GM12878 (cell line): ENCODE measurements around the gene STX3. TPM values are rescaled to one million over a fixed set of nuclear protein-coding genes. Genes with fewer than 3 reads are reported as not detected.

Source experiments
- ATAC-seq: fragments of 200-7000 bp; cut with Tn5 transposase; 3 replicates; pipeline ENCODE4 v1.9.1; 2020; ENCODE audit warnings: mild to moderate bottlenecking, moderate library complexity
- BruUV-seq: library from RNA; stranded (reverse); fragments of 400-500 nt; replicated peaks from 2 replicates; lab custom pipeline; 2021; lab: Mats Ljungman, UMichigan
- CTCF ChIA-PET: fragments of 300-600 bp; sonication (Branson Sonifier 250); formaldehyde crosslinking; extraction: SDS; loops from one replicate; lab custom pipeline; 2021; ENCODE audit warnings: inconsistent platforms; lab: Yijun Ruan, JAX
- POLR2A ChIA-PET: fragments of 350-600 bp; formaldehyde crosslinking; extraction: SDS; loops from one replicate; lab custom pipeline; 2021; ENCODE audit warnings: inconsistent platforms; lab: Charles Lee
- RAD21 ChIA-PET: fragments of 300-600 bp; sonication (Branson Sonifier 250); formaldehyde crosslinking; loops from one replicate; lab custom pipeline; 2023; ENCODE audit warnings: antibody characterized with exemption; ENCODE audit not compliant: unreplicated experiment; lab: Charles Lee
- SMC1A ChIA-PET: fragments of 300-600 bp; sonication (Branson Sonifier 250); formaldehyde crosslinking; loops from one replicate; lab custom pipeline; 2023; ENCODE audit not compliant: unreplicated experiment, uncharacterized antibody; lab: Charles Lee
- DNase-seq: peaks from one replicate; pipeline ENCODE4 v3.0.0-alpha.2; 2011; ENCODE audit warnings: low read depth, low spot score
- FAIRE-seq: peaks from 3 replicates; lab custom pipeline; 2011; peaks lifted over from hg19 to GRCh38; lab: Jason Lieb, UNC
- H2AFZ ChIP-seq: 2 replicates; pipeline ENCODE4 v1.6.0; 2011; ENCODE audit warnings: low read depth, low read length, control low read depth; ENCODE audit not compliant: control insufficient read depth
- H3K27ac ChIP-seq: 2 replicates; pipeline ENCODE4 v1.5.1; 2011; ENCODE audit warnings: control low read depth; ENCODE audit not compliant: control insufficient read depth, insufficient read depth
- H3K27me3 ChIP-seq, 2 experiments: replicated peaks in 1 of 2; 2 replicates each; pipeline versions ENCODE4 v1.6.0 to v1.6.1; 2011; ENCODE audit warnings: low read length in 1 of 2; ENCODE audit not compliant: control insufficient read depth in 2 of 2, insufficient read depth in 2 of 2
- H3K36me3 ChIP-seq, 2 experiments: 2 replicates each; pipeline ENCODE4 v1.5.1; 2011; ENCODE audit warnings: low read length in 1 of 2; ENCODE audit not compliant: control insufficient read depth in 2 of 2, insufficient read depth in 2 of 2
- H3K4me1 ChIP-seq: 2 replicates; pipeline ENCODE4 v1.6.1; 2011; ENCODE audit warnings: mild to moderate bottlenecking, low read length, moderate library complexity, mixed read lengths; ENCODE audit not compliant: control insufficient read depth, insufficient read depth
- H3K4me2 ChIP-seq: 2 replicates; pipeline ENCODE4 v1.6.0; 2011; ENCODE audit warnings: control low read depth; ENCODE audit not compliant: control insufficient read depth, insufficient read depth
- H3K4me3 ChIP-seq: fragments of 200-600 bp; sonication (generic); 2 replicates; pipeline ENCODE4 v1.5.1; 2016
- H3K79me2 ChIP-seq: 2 replicates; pipeline ENCODE4 v1.6.0; 2011; ENCODE audit warnings: low read length; ENCODE audit not compliant: control insufficient read depth, insufficient read depth
- H3K9ac ChIP-seq: 2 replicates; pipeline ENCODE4 v1.8.0; 2011; ENCODE audit warnings: low read length, control low read depth, mixed read lengths; ENCODE audit not compliant: control insufficient read depth, insufficient read depth
- H3K9me3 ChIP-seq: replicated peaks from 3 replicates; pipeline ENCODE4 v1.5.1; 2011; ENCODE audit warnings: mild to moderate bottlenecking, low read length; ENCODE audit not compliant: control insufficient read depth, insufficient read depth
- H4K20me1 ChIP-seq: 2 replicates; pipeline ENCODE4 v1.6.0; 2011; ENCODE audit not compliant: control insufficient read depth, insufficient read depth
- EGR1 ChIP-seq, 2 experiments: IDR thresholded peaks; 1 replicate in 1 of 2; 2 replicates in 1 of 2; pipeline ENCODE4 v1.6.1; 2011 to 2012; ENCODE audit warnings: low read depth in 2 of 2, low read length in 2 of 2, borderline replicate concordance in 1 of 2, mild to moderate bottlenecking in 1 of 2, moderate library complexity in 1 of 2
- ETV6 ChIP-seq, 2 experiments: fragments of 450-650 bp in 1 of 2; IDR thresholded peaks in 1 of 2; conservative IDR thresholded peaks in 1 of 2; 2 replicates each; pipeline ENCODE4 v1.6.1; 2014; ENCODE audit warnings: antibody characterized with exemption in 1 of 2, borderline replicate concordance in 1 of 2, low read depth in 1 of 2, mild to moderate bottlenecking in 1 of 2, moderate library complexity in 1 of 2
- HDAC2 ChIP-seq: fragments of 200-600 bp; sonication (generic); IDR thresholded peaks from 2 replicates; pipeline ENCODE4 v1.6.1; 2017
- IRF4 ChIP-seq: IDR thresholded peaks from 2 replicates; pipeline ENCODE4 v1.6.1; 2011; ENCODE audit warnings: low read depth, low read length
- MEF2B ChIP-seq: fragments of 450-650 bp; IDR thresholded peaks from 2 replicates; pipeline ENCODE4 v1.6.1; 2018; ENCODE audit warnings: mild to moderate bottlenecking, moderate library complexity; ENCODE audit not compliant: partially characterized antibody, poor library complexity, severe bottlenecking
- NFXL1 ChIP-seq: fragments of 450-650 bp; IDR thresholded peaks from 2 replicates; pipeline ENCODE4 v1.6.1; 2017; ENCODE audit warnings: antibody characterized with exemption, mild to moderate bottlenecking, borderline replicate concordance
- POLR2AphosphoS2 ChIP-seq: IDR thresholded peaks from 2 replicates; pipeline ENCODE4 v1.6.1; 2011; ENCODE audit warnings: low read depth, mild to moderate bottlenecking, low read length, improper control_type of control experiment, moderate library complexity
- SMARCA5 ChIP-seq: fragments of 450-650 bp; IDR thresholded peaks from 2 replicates; pipeline ENCODE4 v1.6.1; 2017; ENCODE audit warnings: mild to moderate bottlenecking
- SPI1 ChIP-seq: IDR thresholded peaks from 2 replicates; pipeline ENCODE4 v1.6.1; 2011; ENCODE audit warnings: low read depth, mild to moderate bottlenecking, low read length, moderate library complexity, borderline replicate concordance; ENCODE audit not compliant: insufficient read depth
- WRNIP1 ChIP-seq: IDR thresholded peaks from 2 replicates; pipeline ENCODE4 v1.6.1; 2011; ENCODE audit warnings: low read depth, low read length, improper control_type of control experiment, borderline replicate concordance
- YBX1 ChIP-seq: fragments of 450-650 bp; IDR thresholded peaks from 2 replicates; pipeline ENCODE4 v1.6.1; 2016; ENCODE audit warnings: antibody characterized with exemption
- ZNF384 ChIP-seq: IDR thresholded peaks from 2 replicates; pipeline ENCODE4 v1.6.1; 2012; ENCODE audit warnings: low read depth, mild to moderate bottlenecking, low read length, improper control_type of control experiment, borderline replicate concordance
- WGBS: methylation state at CpG from one replicate; pipeline ENCODE4 v1.1.6; 2016; ENCODE audit warnings: low lambda C conversion rate; ENCODE audit not compliant: insufficient replicate concordance, insufficient coverage; ENCODE audit errors: missing lambda C conversion rate; 5-methylcytosine and 5-hydroxymethylcytosine counted together
- in situ Hi-C: fragments of 300-500 bp; cut with MboI; formaldehyde crosslinking; loops from 9 replicates; pipeline ENCODE4 v1.14.3; 2018; ENCODE audit warnings: mixed read lengths
- intact Hi-C: fragments of 100-400 bp; cut with micrococcal nuclease; formaldehyde crosslinking; loops from one replicate; pipeline ENCODE4 v1.14.2; 2022; ENCODE audit not compliant: unreplicated experiment
- polyA plus RNA-seq, 11 experiments: library from polyadenylated mRNA; depleted of rRNA in 4 of 11; unstranded in 6 of 11; stranded (reverse) in 5 of 11; fragments of >200 nt; fragmentation: Nextera tagmentation in 4 of 11; fragmentation: Illumina TruSeq in 1 of 11; extraction: Ambion mirVana in 4 of 11; extraction: Trizol in 1 of 11; gene quantifications; 1 replicate in 1 of 11; 2 replicates in 10 of 11; pipeline versions ENCODE4 v1.2.1 to v1.2.3, GENCODE V29; 2011 to 2016; ENCODE audit warnings: inconsistent platforms in 2 of 11, missing spikeins in 2 of 11, low read depth in 1 of 11
- total RNA-seq, 4 experiments: library from RNA; depleted of rRNA in 3 of 4; stranded (reverse); fragments of >200 nt in 3 of 4; fragmentation: Illumina TruSeq in 1 of 4; extraction: Trizol in 1 of 4; gene quantifications; 2 replicates each; pipeline versions ENCODE4 v1.2.1 to v1.2.3, GENCODE V29; 2013 to 2021
- TF ChIP-seq, protein P1 (sequence below): fragments of 450-650 bp; IDR thresholded peaks from 2 replicates; pipeline ENCODE4 v1.6.1; 2018; ENCODE audit warnings: borderline replicate concordance, mild to moderate bottlenecking; ENCODE audit not compliant: partially characterized antibody
- TF ChIP-seq, protein P2 (sequence below): fragments of 450-650 bp; IDR thresholded peaks from 2 replicates; pipeline ENCODE4 v1.6.1; 2014; ENCODE audit warnings: mild to moderate bottlenecking
- TF ChIP-seq, protein P3 (sequence below): fragments of 450-650 bp; IDR thresholded peaks from 2 replicates; pipeline ENCODE4 v1.6.1; 2016; ENCODE audit warnings: mild to moderate bottlenecking, moderate library complexity, borderline replicate concordance

The STX3 gene
- total and polyA plus RNA-seq, 10 of the 15 experiments (the other 5 are each of a cell fraction or from before 2014, with no cell fraction given): 0.11 to 2.5 (median 1.1) TPM

DNA sequence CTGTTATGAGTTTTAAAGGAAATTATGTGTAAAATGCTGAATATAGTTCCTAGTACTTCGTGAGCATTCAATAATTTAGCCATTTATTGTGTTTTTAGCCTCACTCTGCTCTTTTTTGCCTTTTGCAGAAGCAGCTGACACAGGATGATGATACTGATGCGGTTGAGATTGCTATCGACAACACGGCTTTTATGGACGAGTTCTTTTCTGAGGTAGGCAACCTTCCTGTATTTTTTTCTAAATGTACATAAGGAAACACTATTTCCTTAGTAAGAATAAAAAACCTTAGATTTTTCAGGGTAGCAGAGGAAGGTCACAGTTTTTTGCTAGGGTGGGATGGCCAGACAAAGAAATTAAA lies 17.9 kb downstream of the STX3 start:
- H3K27me3 ChIP-seq: no peaks in the 10 kb centered on the region
- intact Hi-C loops: loop anchor here (5.0 kb wide), 1 partner anchor 259 kb away; no protein-coding TSS in a partner anchor
- no peak overlapping the region for H2AFZ ChIP-seq
- ChIA-PET CTCF (interaction anchor here (1.4 to 2.2 kb wide), 2 partner anchors 16 to 28 kb away, joined by 4 to 9 read pairs; no protein-coding TSS in a partner anchor), POLR2A (interaction anchor here (0.6 kb wide), 1 partner anchor 16 kb away, joined by 3 read pairs; no protein-coding TSS in a partner anchor), SMC1A (interaction anchor here (1.0 to 1.2 kb wide), 2 partner anchors 12 to 146 kb away, joined by 3 to 4 read pairs; no protein-coding TSS in a partner anchor), RAD21 (interaction anchor here (1.5 kb wide), 1 partner anchor 18 kb away, joined by 6 read pairs; the partner anchor contains the start of gene STX3)
- no peak overlapping the region for H3K4me2 ChIP-seq
- FAIRE-seq (no peak), ATAC-seq (no peak), DNase-seq (no peak)
- whole genome bisulfite sequencing: 68% methylated on average over 5 of the region's 5 CpGs
- no peaks in the 10 kb centered on the region for H3K79me2 ChIP-seq
- no peaks in the 10 kb centered on the region for H3K9me3 ChIP-seq
- H3K4me1 ChIP-seq: peaks cover 5% of the 10 kb centered on the region
- BruUV-seq: no TSS peak
- no peak overlapping the region for H3K4me3 ChIP-seq
- H3K9ac ChIP-seq: no peak overlapping the region
- no peak overlapping the region for H3K27ac ChIP-seq
- in situ Hi-C loops: loop anchor here (5.0 kb wide), 1 partner anchor 51 kb away; no protein-coding TSS in a partner anchor
- H3K36me3 ChIP-seq: no peaks in the 10 kb centered on the region
- no peaks in the 10 kb centered on the region for H4K20me1 ChIP-seq
- TF ChIP-seq, protein P1, sequence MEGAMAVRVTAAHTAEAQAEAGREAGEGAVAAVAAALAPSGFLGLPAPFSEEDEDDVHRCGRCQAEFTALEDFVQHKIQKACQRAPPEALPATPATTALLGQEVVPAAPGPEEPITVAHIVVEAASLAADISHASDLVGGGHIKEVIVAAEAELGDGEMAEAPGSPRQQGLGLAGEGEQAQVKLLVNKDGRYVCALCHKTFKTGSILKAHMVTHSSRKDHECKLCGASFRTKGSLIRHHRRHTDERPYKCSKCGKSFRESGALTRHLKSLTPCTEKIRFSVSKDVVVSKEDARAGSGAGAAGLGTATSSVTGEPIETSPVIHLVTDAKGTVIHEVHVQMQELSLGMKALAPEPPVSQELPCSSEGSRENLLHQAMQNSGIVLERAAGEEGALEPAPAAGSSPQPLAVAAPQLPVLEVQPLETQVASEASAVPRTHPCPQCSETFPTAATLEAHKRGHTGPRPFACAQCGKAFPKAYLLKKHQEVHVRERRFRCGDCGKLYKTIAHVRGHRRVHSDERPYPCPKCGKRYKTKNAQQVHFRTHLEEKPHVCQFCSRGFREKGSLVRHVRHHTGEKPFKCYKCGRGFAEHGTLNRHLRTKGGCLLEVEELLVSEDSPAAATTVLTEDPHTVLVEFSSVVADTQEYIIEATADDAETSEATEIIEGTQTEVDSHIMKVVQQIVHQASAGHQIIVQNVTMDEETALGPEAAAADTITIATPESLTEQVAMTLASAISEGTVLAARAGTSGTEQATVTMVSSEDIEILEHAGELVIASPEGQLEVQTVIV: no peak
- TF ChIP-seq ZNF384 (no peak), IRF4 (no peak), MEF2B (no peak), WRNIP1 (no peak), EGR1 (IDR thresholded peaks at IDR 0.05; ENCODE audit: borderline replicate concordance in 1 of 2, low read depth in 2 of 2, low read length in 2 of 2) (no peak), POLR2AphosphoS2 (no peak), SMARCA5 (no peak), HDAC2 (no peak), YBX1 (no peak), NFXL1 (no peak), SPI1 (no peak), ETV6 (conservative IDR thresholded peaks at IDR 0.05 in 1 of 2, IDR thresholded peaks at IDR 0.05 in 1 of 2; ENCODE audit: borderline replicate concordance in 1 of 2, low read depth in 1 of 2) (no peak)
- TF ChIP-seq, protein P2, sequence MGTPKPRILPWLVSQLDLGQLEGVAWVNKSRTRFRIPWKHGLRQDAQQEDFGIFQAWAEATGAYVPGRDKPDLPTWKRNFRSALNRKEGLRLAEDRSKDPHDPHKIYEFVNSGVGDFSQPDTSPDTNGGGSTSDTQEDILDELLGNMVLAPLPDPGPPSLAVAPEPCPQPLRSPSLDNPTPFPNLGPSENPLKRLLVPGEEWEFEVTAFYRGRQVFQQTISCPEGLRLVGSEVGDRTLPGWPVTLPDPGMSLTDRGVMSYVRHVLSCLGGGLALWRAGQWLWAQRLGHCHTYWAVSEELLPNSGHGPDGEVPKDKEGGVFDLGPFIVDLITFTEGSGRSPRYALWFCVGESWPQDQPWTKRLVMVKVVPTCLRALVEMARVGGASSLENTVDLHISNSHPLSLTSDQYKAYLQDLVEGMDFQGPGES: no peak
- TF ChIP-seq, protein P3, sequence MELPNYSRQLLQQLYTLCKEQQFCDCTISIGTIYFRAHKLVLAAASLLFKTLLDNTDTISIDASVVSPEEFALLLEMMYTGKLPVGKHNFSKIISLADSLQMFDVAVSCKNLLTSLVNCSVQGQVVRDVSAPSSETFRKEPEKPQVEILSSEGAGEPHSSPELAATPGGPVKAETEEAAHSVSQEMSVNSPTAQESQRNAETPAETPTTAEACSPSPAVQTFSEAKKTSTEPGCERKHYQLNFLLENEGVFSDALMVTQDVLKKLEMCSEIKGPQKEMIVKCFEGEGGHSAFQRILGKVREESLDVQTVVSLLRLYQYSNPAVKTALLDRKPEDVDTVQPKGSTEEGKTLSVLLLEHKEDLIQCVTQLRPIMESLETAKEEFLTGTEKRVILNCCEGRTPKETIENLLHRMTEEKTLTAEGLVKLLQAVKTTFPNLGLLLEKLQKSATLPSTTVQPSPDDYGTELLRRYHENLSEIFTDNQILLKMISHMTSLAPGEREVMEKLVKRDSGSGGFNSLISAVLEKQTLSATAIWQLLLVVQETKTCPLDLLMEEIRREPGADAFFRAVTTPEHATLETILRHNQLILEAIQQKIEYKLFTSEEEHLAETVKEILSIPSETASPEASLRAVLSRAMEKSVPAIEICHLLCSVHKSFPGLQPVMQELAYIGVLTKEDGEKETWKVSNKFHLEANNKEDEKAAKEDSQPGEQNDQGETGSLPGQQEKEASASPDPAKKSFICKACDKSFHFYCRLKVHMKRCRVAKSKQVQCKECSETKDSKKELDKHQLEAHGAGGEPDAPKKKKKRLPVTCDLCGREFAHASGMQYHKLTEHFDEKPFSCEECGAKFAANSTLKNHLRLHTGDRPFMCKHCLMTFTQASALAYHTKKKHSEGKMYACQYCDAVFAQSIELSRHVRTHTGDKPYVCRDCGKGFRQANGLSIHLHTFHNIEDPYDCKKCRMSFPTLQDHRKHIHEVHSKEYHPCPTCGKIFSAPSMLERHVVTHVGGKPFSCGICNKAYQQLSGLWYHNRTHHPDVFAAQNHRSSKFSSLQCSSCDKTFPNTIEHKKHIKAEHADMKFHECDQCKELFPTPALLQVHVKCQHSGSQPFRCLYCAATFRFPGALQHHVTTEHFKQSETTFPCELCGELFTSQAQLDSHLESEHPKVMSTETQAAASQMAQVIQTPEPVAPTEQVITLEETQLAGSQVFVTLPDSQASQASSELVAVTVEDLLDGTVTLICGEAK: no peak
